Measurements from ENCODE around the gene ZMYND11. TPM values are rescaled to one million over a fixed set of nuclear protein-coding genes. Genes with fewer than 3 reads are reported as not detected.

Gene ZMYND11
- total and polyA plus RNA-seq, 2 of the 8 experiments (the other 6 are each of a cell fraction or from before 2014, with no cell fraction given): 7.5 to 26.6 TPM

- Histone ChIP-seq H3K18ac (ENCODE audit: extremely low read depth, low read length) (no peak overlapping the region), H2BK12ac (ENCODE audit: low read depth, low read length) (no peak overlapping the region), H3K79me1 (ENCODE audit: low read depth, low read length) (no peaks in the 10 kb centered on the region), H3K4me3 (ENCODE audit: extremely low read depth in 1 of 4, insufficient read depth in 2 of 4, low read depth in 3 of 4, low read length in 4 of 4) (no peak overlapping the region), H3K56ac (replicated peaks; ENCODE audit: insufficient read length, low read depth, low read length) (no peak overlapping the region), H3K4me2 (ENCODE audit: insufficient read depth in 1 of 2, low read depth in 2 of 2, low read length in 2 of 2) (no peak overlapping the region), H3K9me3 (ENCODE audit: insufficient read depth in 2 of 2, low read depth in 1 of 2, low read length in 1 of 2) (no peaks in the 10 kb centered on the region), H2BK5ac (ENCODE audit: low read depth, low read length) (no peak overlapping the region), H3K23ac (ENCODE audit: insufficient read length) (no peak overlapping the region), H3K23me2 (ENCODE audit: low read depth, low read length) (no peaks in the 10 kb centered on the region), H4K91ac (replicated peaks; ENCODE audit: insufficient read length, low read length) (no peak overlapping the region), H4K20me1 (replicated peaks in 1 of 2; ENCODE audit: control insufficient read depth in 1 of 2, insufficient read depth in 2 of 2, low read length in 2 of 2) (no peaks in the 10 kb centered on the region), H3K4me1 (replicated peaks in 1 of 4; ENCODE audit: control insufficient read depth in 3 of 4, insufficient read depth in 4 of 4, low read length in 3 of 4) (peaks cover 0 to 2% (median 0%) of the 10 kb centered on the region in 4 experiments; a peak in 1 of 7 replicates), H3K4ac (replicated peaks; ENCODE audit: insufficient read length, low read depth, low read length) (no peak overlapping the region), H3K27ac (ENCODE audit: low read depth, low read length) (no peak overlapping the region), H3K79me2 (ENCODE audit: control insufficient read depth in 1 of 2, insufficient read depth in 2 of 2, low read length in 2 of 2) (no peaks in the 10 kb centered on the region), H3K9ac (replicated peaks in 1 of 4; ENCODE audit: extremely low read depth in 1 of 4, low read depth in 3 of 4, low read length in 3 of 4) (no peak overlapping the region), H4K5ac (ENCODE audit: insufficient read length, low read depth, low read length) (no peak overlapping the region), H2BK120ac (replicated peaks; ENCODE audit: low read depth, low read length) (no peak overlapping the region), H3K36me3 (ENCODE audit: control insufficient read depth in 2 of 4, insufficient read depth in 4 of 4, low read length in 3 of 4) (no peaks in the 10 kb centered on the region), H2AFZ (ENCODE audit: low read length) (no peak overlapping the region), H3K27me3 (replicated peaks in 1 of 4; ENCODE audit: control insufficient read depth in 3 of 4, extremely low read depth in 1 of 4, insufficient read depth in 3 of 4, low read length in 3 of 4) (no peaks in the 10 kb centered on the region), H2BK20ac (ENCODE audit: low read length) (no peak overlapping the region), H2BK15ac (ENCODE audit: low read length) (no peak overlapping the region), H3K14ac (ENCODE audit: insufficient read length) (no peak overlapping the region), H2AK5ac (ENCODE audit: low read depth, low read length) (no peak overlapping the region), H4K8ac (ENCODE audit: extremely low read depth, insufficient read depth, low read length) (no peak overlapping the region)
- FAIRE-seq: no peak
- TF ChIP-seq MAX (IDR thresholded peaks at IDR 0.05) (no peak), KDM4A (IDR thresholded peaks at IDR 0.05; ENCODE audit: low read depth, low read length, severe bottlenecking) (no peak), TAF1 (IDR thresholded peaks at IDR 0.05; ENCODE audit: low read depth, low read length) (no peak), NANOG (IDR thresholded peaks at IDR 0.05; ENCODE audit: insufficient read depth, low read depth, low read length, poor library complexity, severe bottlenecking) (no peak), BRCA1 (IDR thresholded peaks at IDR 0.05; ENCODE audit: low read depth, low read length) (no peak), SP2 (IDR thresholded peaks at IDR 0.05; ENCODE audit: low read length) (no peak), EGR1 (IDR thresholded peaks at IDR 0.05; ENCODE audit: borderline replicate concordance, low read depth, low read length) (no peak), RXRA (IDR thresholded peaks at IDR 0.05; ENCODE audit: insufficient read depth, low read depth, low read length) (no peak), POLR2A (IDR thresholded peaks at IDR 0.05; ENCODE audit: control extremely low read depth in 1 of 2, low read depth in 2 of 2, low read length in 2 of 2) (no peak), CHD1 (IDR thresholded peaks at IDR 0.05; ENCODE audit: low read depth, low read length) (no peak), CBX8 (IDR thresholded peaks at IDR 0.05; ENCODE audit: borderline replicate concordance, low read depth, low read length) (no peak), ASH2L (IDR thresholded peaks at IDR 0.05; ENCODE audit: low read length) (no peak), KDM1A (IDR thresholded peaks at IDR 0.05; ENCODE audit: borderline replicate concordance, low read length) (no peak), EP300 (IDR thresholded peaks at IDR 0.05; ENCODE audit: borderline replicate concordance in 1 of 2, low read depth in 2 of 2, low read length in 2 of 2) (no peak), CBX5 (IDR thresholded peaks at IDR 0.05; ENCODE audit: low read depth, low read length) (no peak), CEBPB (IDR thresholded peaks at IDR 0.05; ENCODE audit: low read depth, low read length) (no peak)
- WGBS, 2 experiments (ENCODE audit: extremely low coverage in 1 of 2, insufficient coverage in 1 of 2, insufficient read length in 1 of 2, insufficient replicate concordance in 2 of 2, low coverage in 1 of 2, low lambda C conversion rate in 2 of 2, missing lambda C conversion rate in 1 of 2): 86% methylated on average over 5 of the region's 5 CpGs; no CpG with 5 or more reads in 1 of the 2 experiments
- ChIA-PET POLR2A (ENCODE audit: partially characterized antibody) (no interaction called here), CTCF (ENCODE audit: partially characterized antibody) (interaction anchor here (0.6 to 2.8 kb wide), 9 partner anchors 9 to 336 kb away, joined by 3 to 8 read pairs (median 3); no protein-coding TSS in a partner anchor)
- no peak for DNase-seq (ENCODE audit: low read depth in 1 of 2, low spot score in 2 of 2)
Measured at GRCh38 chr10:278707-279106, 143.5 kb downstream of the ZMYND11 start.
